NCI-H524 (cell line): ENCODE data around the gene CD68.
"Not testable (repeated sequence)": the region's sequence is repeated elsewhere in the genome, so short reads cannot be mapped to it uniquely, and the experiment has no call there.

Experiments used
- DNase-seq, 2 experiments: peaks; one replicate each; lab custom pipeline; 2025; lab: John Stamatoyannopoulos, UW

Gene CD68

DNA sequence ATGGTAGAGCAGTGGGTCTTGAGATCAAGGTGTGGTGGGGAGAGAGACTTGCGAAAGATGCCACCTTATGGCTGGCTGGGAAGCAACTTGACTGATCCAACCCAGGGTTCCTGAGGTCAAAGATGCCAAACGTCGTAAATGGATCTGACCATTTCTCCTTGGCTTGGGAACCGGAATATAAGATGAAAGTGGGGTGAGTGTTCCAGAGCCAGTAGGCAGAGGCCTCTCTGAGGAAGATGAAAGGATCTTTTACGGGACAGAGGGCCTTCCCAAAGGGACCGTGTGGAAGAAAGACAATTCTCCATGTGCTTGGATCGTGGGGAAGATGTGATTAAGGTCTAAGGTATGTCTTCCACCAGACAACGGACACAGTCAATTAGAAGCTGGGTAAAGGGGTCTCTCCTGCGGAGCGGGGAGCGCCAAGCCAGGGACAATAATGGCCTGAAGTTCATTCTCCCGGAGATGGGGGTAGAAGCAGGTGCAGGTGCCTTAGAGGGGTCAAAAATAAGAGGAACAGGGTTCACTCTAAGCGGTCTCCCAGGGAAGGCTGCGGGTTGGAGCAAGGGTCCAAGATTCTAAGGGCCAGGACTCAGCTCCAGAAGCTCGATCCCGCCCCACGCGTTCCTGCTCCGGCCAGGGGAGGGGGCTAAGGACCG is 34.5 kb downstream of the CD68 start:
- DNase-seq = no peak

DNA sequence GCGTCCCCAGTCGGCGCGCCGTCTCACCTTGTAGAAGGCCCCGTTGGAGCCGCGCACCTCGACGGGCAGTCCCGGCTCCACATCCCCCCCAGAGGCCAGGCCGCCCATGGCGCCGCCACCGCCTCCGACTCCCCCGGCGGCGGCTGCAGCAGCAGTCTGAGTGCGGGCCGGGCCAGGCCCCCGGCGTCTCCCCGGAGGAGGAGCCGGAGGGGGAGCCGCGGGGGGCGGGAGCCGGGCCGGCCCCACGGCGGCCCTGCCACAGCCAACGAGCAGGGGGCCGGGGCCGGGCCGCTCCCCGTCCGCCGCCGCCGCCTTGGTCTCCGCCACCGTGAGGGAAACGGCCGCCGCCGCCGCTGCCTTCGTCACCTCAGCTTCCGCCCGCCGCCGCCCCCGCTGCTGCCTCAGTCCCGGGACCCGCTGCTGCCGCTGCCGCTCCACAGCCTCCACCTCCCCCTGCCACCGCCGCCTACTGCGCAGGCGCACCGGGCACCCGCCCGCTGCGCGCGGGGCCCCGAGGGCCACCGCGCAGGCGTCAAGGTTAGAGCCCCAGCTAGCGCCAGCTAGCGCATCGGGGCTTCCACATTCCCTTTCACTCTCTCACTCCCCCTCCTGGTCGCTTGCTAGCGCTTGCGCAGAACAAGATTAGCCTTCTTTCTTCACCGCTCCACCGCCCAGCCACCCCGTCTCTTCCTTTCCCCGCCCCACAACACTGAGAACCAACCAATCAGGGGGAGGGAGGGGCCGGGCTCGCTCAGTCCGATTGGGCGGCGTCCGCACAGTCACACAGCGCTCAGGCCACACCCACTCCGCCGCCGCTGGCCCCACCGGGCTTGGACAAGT is 35.2 kb downstream of the CD68 start, which contains the start of gene FXR2:
Gene FXR2 (minus strand): TSS at position 473 of the 840 bp plus-strand sequence. CDS start 365 bp downstream, at position 108.
- peak; percentile 93 for DNase-seq

DNA sequence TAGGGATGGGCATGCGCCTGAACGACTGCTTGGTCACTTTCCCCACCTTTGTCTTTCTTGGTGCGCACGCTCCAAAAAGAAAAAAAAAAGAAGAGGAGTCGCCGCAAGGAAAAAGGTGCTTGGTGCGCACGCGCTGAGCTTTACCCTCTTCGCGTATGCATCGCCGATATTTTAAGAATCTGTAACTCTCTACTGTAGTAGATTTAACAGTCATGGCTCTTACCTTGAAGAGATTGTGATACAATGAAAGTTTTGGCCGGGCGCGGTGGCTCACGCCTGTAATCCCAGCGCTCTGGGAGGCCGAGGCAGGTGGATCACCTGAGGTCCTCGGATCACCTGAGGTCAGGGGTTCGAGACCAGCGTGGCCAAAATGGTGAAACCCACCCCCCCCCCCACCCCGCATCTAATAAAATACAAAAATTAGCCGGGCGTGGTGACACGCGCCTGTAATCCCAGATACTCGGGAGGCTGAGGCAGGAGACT is 35.9 kb downstream of the CD68 start:
- no peak for DNase-seq

DNA sequence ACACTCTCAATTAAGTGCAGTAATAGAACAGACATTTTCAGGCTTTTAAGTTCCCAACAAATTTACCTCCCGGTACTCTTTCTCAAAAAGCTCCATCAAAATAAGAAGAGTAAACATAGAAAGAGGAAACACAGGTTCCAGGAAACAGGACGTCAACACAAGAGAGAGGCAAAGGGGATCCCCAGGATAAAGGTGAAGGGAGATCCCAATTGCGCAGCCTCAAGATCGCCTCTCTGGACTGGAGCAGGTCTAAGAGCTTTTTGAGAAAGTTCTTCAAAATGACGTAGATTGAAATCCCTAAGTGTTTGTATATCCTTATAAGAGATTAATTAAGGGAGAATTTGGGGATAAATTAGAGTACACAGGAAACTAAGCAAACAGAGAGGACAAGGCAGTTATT is 39.2 kb downstream of the CD68 start:
- no peak for DNase-seq

DNA sequence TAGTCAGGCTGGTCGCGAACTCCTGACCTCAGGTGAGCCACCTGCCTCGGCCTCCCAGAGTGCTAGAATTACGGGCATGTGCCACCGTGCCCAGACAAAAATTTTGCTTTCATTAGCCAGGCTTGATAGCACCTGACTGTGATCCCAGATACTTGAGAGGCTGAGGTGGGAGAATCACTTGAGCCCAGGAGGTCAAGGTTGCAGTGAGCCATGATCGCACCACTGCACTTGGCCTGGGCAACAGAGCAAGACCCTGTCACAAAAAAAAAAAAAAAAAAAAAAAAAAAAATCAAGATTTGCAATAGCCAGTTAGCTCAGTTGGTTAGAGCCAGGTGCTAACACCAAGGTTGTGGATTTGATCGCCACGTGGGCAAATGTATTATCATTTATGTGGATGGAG is 41.4 kb downstream of the CD68 start:
- DNase-seq = no peak

DNA sequence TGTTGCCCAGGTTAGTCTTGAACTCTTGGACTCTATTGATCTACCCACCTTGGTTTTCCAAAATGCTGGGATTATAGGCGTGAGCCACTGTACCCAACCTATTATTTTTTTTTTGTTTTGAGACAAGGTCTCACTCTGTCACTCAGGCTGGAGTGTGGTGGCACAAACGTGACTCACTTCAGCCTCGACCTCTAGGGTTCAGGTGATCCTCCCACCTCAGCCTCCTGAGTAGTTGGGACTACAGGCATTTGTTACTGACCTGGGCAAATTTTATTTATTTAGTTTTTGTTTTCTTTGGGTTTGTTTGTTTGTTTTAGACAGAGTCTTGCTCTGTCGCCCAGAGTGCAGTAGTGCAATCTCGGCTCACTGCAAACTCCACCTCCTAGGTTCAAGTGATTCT is 44.2 kb downstream of the CD68 start:
- DNase-seq = no peak

DNA sequence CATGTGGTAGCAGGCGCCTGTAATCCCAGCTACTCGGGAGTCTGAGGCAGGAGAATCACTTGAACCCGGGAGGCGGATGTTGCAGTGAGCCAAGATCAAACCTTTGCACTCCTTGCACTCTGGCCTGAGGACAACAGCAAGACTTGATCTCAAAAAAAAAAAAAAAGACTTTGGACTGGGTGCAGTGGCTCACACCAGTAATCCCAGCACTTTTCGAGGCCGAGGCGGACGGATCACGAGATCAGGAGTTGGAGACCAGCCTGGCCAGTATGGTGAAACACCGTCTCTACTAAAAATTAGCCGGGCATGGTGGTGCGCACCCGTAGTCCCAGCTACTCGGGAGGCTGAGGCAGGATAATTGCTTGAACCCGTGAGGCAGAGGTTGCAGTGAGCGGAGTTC is 46.3 kb downstream of the CD68 start:
- not testable (repeated sequence) for DNase-seq

DNA sequence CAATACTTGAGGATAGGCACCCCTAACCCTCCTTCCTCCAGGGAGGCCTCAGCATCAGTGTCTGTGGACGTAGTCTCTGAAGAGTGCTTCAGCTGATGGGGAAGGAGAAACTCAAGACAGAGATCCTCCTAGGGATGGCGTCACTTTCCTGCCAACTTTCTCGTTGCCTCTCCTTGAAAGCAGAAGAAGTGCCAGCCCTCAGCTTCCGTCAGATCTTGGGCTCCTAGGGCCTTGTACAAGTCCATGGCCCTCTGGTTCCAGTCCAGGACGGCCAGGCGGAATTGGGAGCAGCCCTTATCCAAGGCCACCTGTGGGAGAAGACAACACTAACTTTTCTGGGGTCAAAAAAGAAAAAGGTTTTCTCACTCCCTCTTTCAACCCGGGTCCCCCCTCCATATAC is 46.9 kb downstream of the CD68 start:
- no peak for DNase-seq

DNA sequence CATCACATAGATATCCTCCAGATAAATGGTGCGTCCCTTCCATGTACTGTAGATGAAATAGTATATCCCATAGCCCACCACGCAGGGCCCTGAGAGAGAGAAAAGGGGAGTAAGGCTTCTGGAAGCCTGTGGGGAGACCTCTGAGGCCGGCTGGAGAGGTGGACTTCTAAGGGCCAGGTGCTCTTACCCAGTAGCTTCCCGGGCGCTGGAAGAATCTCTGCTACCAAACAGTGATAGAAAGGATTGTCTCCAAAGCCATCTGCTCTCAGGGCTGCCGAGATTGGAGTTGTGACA is 47.5 kb downstream of the CD68 start:
- DNase-seq = no peak

DNA sequence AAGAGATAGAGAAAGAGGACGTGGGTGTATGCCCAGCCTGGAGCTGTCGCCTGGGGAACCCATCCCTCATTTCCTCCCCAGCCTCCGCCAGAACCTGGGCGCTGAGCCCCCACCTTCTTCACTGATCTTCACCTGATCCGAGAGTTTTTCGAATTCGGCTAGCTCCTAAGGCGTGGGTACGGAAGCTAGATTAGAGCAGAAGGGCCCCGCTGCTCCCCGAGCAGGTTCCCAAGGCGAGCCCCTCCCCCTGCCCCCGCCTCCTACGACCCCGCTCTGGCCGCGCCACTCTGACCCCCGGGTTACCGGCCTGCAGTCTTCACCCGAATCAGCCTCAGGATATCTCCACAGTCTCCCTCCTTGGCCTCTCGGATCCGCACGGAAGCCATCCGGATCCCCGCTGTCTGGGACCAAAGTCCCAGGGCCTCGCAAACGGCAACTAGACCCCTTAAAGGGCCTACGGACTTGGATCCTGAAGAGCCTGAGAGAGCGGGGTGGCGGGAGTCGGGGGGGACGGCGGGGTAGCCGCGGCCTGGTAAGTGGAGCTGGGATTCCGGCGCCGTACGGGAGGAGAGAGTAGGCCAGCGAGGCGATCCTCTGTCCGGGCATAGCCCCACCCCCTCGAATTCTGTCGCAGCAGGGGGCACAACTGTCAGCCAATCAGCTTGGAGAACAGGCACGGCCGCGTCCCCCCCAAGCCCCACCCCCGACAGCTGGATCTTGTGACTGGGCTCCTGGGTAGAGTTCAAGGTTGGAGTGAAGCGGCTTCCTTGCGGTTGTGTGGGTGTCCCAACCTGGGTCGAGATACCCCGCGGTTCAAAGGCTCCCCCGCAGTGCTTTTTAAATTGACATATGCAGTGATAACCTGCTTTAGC is 48.0 kb downstream of the CD68 start, which contains the start of gene SAT2:
Gene SAT2 (minus strand): TSS at position 572 of the 872 bp plus-strand sequence. CDS start 186 bp downstream, at position 386.
- DNase-seq = peak; percentile 68 to 75

DNA sequence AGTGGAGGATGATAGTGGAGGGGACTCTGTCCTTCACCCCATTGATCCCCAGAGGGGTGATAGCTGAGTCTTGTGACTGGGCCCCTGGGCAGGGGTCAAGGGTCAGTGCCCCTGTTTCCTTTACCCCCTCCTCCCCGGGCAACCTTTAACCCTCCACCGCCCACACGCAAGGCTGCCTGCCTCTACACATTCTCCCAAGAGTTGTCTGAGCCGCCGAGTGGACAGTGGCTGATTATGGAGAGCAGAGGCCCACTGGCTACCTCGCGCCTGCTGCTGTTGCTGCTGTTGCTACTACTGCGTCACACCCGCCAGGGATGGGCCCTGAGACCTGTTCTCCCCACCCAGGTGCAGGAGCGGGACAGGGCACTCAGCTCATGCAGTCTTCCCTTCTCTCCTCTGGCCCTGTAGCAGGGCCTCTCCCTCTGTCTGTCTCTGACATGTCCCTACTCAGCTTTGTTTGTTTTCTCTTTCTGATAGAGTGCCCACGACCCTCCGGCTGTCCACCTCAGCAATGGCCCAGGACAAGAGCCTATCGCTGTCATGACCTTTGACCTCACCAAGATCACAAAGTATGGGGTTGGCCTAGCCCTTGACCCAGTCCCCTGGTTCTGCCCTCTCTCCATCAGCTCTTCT is 50.6 kb downstream of the CD68 start, which contains the start of gene SHBG:
Gene SHBG (plus strand): TSS at position 197 of the 633 bp plus-strand sequence. CDS start 38 bp downstream, at position 235.
- DNase-seq = no peak
